ENCODE measurements around the gene PHF19. TPM values are rescaled to one million over a fixed set of nuclear protein-coding genes. Genes with fewer than 3 reads are reported as not detected.

PHF19 gene
- polyA plus RNA-seq, 6 donors from 2014 or later: 0.26 to 5.4 (median 3.5) TPM

DNA sequence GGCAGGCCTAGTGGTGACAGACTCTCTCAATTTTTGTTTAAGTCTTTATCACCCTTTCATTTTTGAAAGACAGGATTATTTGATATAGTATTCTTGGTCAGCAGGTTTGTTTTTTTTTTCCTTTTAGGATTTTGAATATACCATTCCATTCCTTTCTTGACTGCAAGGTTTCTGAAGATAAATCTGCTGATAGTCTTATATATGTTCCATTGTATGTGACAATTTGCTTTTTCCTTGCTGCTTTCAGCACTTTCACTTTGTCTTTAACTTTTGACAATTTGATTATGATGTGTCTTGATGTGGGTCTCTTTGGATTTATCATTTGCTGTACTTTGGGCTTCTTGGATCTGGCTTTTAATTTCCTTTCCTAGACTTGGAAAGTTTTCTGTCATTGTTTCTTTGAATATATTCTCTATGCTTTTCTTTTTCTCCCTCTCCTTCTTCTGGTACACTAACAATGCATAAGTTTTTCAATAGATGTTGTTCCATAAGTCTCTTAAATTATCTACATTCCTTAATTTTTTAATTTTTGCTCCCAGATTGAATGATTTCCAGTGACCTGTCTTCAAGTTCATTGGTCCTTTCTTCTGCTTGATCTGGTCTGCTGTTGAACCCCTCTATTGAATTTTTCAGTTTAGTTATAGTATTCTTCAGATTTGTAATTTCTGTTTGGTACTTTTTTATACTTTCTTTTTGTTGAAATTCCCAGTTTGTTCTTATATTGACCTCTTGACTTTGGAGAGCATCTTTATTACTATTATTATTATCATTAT, 69.2 kb downstream of the PHF19 start:
- ATAC-seq (ENCODE audit: low read depth in 2 of 2): no peak
- Mint-ChIP-seq H3K4me3 (no peak overlapping the region), H3K9me3 (peaks cover 0 to 68% (median 60%) of the 10 kb centered on the region in 7 donors), H3K27me3 (no peaks in the 10 kb centered on the region), H3K36me3 (peaks cover 38 to 76% of the 10 kb centered on the region in 2 donors), H3K4me1 (no peaks in the 10 kb centered on the region), H3K27ac (no peak overlapping the region)
- no peak for DNase-seq

Other genes with a start within 250 kb of the PHF19 start
- 1 to 10 TPM; 4.4 to 5.6 (median 5.0) TPM for gene MEGF9, start 162.7 kb downstream of the PHF19 start, polyA plus RNA-seq (ENCODE audit: low read depth in 6 of 6)
- 10 to 100 TPM; 23.2 to 32.3 (median 31.6) TPM for gene FBXW2, start 83.8 kb downstream of the PHF19 start, polyA plus RNA-seq (ENCODE audit: low read depth in 6 of 6)
- gene PSMD5, start 34.3 kb downstream of the PHF19 start, polyA plus RNA-seq (ENCODE audit: low read depth in 6 of 6): 10 to 100 TPM in 5 of 6 donors, 1 to 10 TPM in 1; 3.6 to 22.8 (median 17.4) TPM
- under 1 TPM; 0.34 to 0.97 (median 0.72) TPM for gene TRAF1, start 49.6 kb upstream of the PHF19 start, polyA plus RNA-seq (ENCODE audit: low read depth in 6 of 6)
- gene C5, start 173.1 kb upstream of the PHF19 start, polyA plus RNA-seq (ENCODE audit: low read depth in 6 of 6): 1 to 10 TPM in 2 of 6 donors, under 1 TPM in 3, not detected in 1; 0.47 to 1.7 (median 0.74) TPM
- gene CNTRL, start 197.8 kb upstream of the PHF19 start, polyA plus RNA-seq (ENCODE audit: low read depth in 6 of 6): 10 to 100 TPM in 5 of 6 donors, 1 to 10 TPM in 1; 7.5 to 43.2 (median 20.5) TPM

All from naive B cell (primary cell).